Spinal cord (tissue), 10 donors: ENCODE results near the gene SSU72. TPM values are rescaled to one million over a fixed set of nuclear protein-coding genes. Genes with fewer than 3 reads are reported as not detected.

Experiments
- DNase-seq, 6 donors: peaks; one replicate each; pipeline versions ENCODE4 v3.0.0 to v3.0.0-alpha.2; 2013 to 2015; ENCODE audit warnings: low spot score in 6 of 6, low read depth in 4 of 6
- H3K27ac ChIP-seq: one replicate; pipeline ENCODE4 v1.5.1; 2013; ENCODE audit warnings: low read depth, low read length, control low read depth
- H3K27me3 ChIP-seq: one replicate; pipeline ENCODE4 v1.6.1; 2013; ENCODE audit warnings: low read length; ENCODE audit not compliant: control insufficient read depth, insufficient read depth
- H3K36me3 ChIP-seq: one replicate; pipeline ENCODE4 v1.6.1; 2013; ENCODE audit warnings: low read length; ENCODE audit not compliant: control insufficient read depth, insufficient read depth
- H3K4me1 ChIP-seq: one replicate; pipeline ENCODE4 v1.6.1; 2013; ENCODE audit warnings: low read length; ENCODE audit not compliant: control insufficient read depth, insufficient read depth
- H3K4me3 ChIP-seq: one replicate; pipeline ENCODE4 v1.5.1; 2013; ENCODE audit warnings: low read depth, low read length, control low read depth
- H3K9me3 ChIP-seq: one replicate; pipeline ENCODE4 v1.6.1; 2013; ENCODE audit warnings: low read length; ENCODE audit not compliant: control insufficient read depth, insufficient read depth
- WGBS: methylation state at CpG from one replicate; pipeline ENCODE4 v1.1.5; 2013; ENCODE audit warnings: missing lambda C conversion rate; ENCODE audit not compliant: insufficient coverage; 5-methylcytosine and 5-hydroxymethylcytosine counted together
- polyA plus RNA-seq, 2 donors: library from polyadenylated mRNA; unstranded; fragments of 120-200 nt; gene quantifications; one replicate each; pipeline ENCODE4 v1.2.1, GENCODE V29; 2013; ENCODE audit not compliant: insufficient read length in 2 of 2
- total RNA-seq, 2 donors: library from RNA; depleted of rRNA in 1 of 2; stranded (reverse); fragments of 120-200 nt in 1 of 2; fragments of >200 nt in 1 of 2; gene quantifications; one replicate each; pipeline versions ENCODE4 v1.2.3 to v1.2.4, GENCODE V29; 2013 to 2014
- donor health status: healthy.

The SSU72 gene
- total and polyA plus RNA-seq, 4 donors: 42.1 to 121 (median 83.3) TPM

- Histone ChIP-seq H3K4me1 (peaks cover 28% of the 10 kb centered on the region), H3K4me3 (no peak overlapping the region), H3K36me3 (peaks cover 15% of the 10 kb centered on the region), H3K27me3 (no peaks in the 10 kb centered on the region), H3K27ac (no peak overlapping the region), H3K9me3 (no peaks in the 10 kb centered on the region)
- no peak for DNase-seq
- no CpG with 5 or more reads among the region's 3 CpGs for WGBS
Observed at GRCh38 chr1:1612104-1612400, 37.4 kb upstream of the SSU72 start.

- Histone ChIP-seq H3K36me3 (peaks cover 11% of the 10 kb centered on the region), H3K27ac (peak overlapping the region; percentile 2), H3K4me3 (no peak overlapping the region), H3K9me3 (no peaks in the 10 kb centered on the region), H3K27me3 (no peaks in the 10 kb centered on the region), H3K4me1 (peaks cover 19% of the 10 kb centered on the region)
- WGBS: 85% methylated on average over 9 of the region's 9 CpGs
- no peak for DNase-seq
Observed at GRCh38 chr1:1610796-1611195, 36.1 kb upstream of the SSU72 start.

GRCh38 chr1:1609822-1610485 lies 35.3 kb upstream of the SSU72 start:
- Histone ChIP-seq H3K36me3 (peaks cover 11% of the 10 kb centered on the region), H3K9me3 (no peaks in the 10 kb centered on the region), H3K27me3 (no peaks in the 10 kb centered on the region), H3K27ac (no peak overlapping the region), H3K4me3 (no peak overlapping the region), H3K4me1 (peaks cover 18% of the 10 kb centered on the region)
- no peak for DNase-seq
- 86% methylated on average over 8 of the region's 12 CpGs for whole genome bisulfite sequencing

- H3K9me3 ChIP-seq: no peaks in the 10 kb centered on the region
- H3K4me3 ChIP-seq: no peak overlapping the region
- peaks cover 35% of the 10 kb centered on the region for H3K36me3 ChIP-seq
- H3K27me3 ChIP-seq: no peaks in the 10 kb centered on the region
- DNase-seq: no peak
- peaks cover 11% of the 10 kb centered on the region for H3K4me1 ChIP-seq
- H3K27ac ChIP-seq: no peak overlapping the region
- 94% methylated on average over 12 of the region's 13 CpGs for WGBS
Observed at GRCh38 chr1:1606232-1606631, 31.6 kb upstream of the SSU72 start.

- Histone ChIP-seq H3K9me3 (no peaks in the 10 kb centered on the region), H3K27me3 (peaks cover 5% of the 10 kb centered on the region), H3K4me1 (peaks cover 16% of the 10 kb centered on the region), H3K27ac (no peak overlapping the region), H3K36me3 (peaks cover 35% of the 10 kb centered on the region), H3K4me3 (no peak overlapping the region)
- no peak for DNase-seq
- WGBS: 89% methylated on average over 16 of the region's 17 CpGs
Observed at GRCh38 chr1:1605724-1606123, 31.1 kb upstream of the SSU72 start.

GRCh38 chr1:1605034-1605591 lies 30.4 kb upstream of the SSU72 start:
- H3K27ac ChIP-seq: no peak overlapping the region
- DNase-seq: no peak
- no peaks in the 10 kb centered on the region for H3K9me3 ChIP-seq
- H3K36me3 ChIP-seq: peaks cover 32% of the 10 kb centered on the region
- H3K4me3 ChIP-seq: no peak overlapping the region
- peaks cover 7% of the 10 kb centered on the region for H3K27me3 ChIP-seq
- WGBS: 76% methylated on average over 13 of the region's 14 CpGs
- peaks cover 22% of the 10 kb centered on the region for H3K4me1 ChIP-seq

GRCh38 chr1:1604374-1605033 lies 29.8 kb upstream of the SSU72 start:
- 85% methylated on average over 11 of the region's 15 CpGs for WGBS
- Histone ChIP-seq H3K4me3 (no peak overlapping the region), H3K27me3 (peaks cover 7% of the 10 kb centered on the region), H3K9me3 (no peaks in the 10 kb centered on the region), H3K27ac (no peak overlapping the region), H3K36me3 (peaks cover 32% of the 10 kb centered on the region), H3K4me1 (peaks cover 22% of the 10 kb centered on the region)
- no peak for DNase-seq

GRCh38 chr1:1603671-1604373 lies 29.2 kb upstream of the SSU72 start:
- no peaks in the 10 kb centered on the region for H3K9me3 ChIP-seq
- no peak for DNase-seq
- H3K27me3 ChIP-seq: peaks cover 12% of the 10 kb centered on the region
- H3K36me3 ChIP-seq: peaks cover 32% of the 10 kb centered on the region
- no peak overlapping the region for H3K4me3 ChIP-seq
- 82% methylated on average over 12 of the region's 13 CpGs for WGBS
- H3K27ac ChIP-seq: no peak overlapping the region
- peaks cover 27% of the 10 kb centered on the region for H3K4me1 ChIP-seq

- no peak for DNase-seq
- H3K4me3 ChIP-seq: no peak overlapping the region
- H3K27ac ChIP-seq: no peak overlapping the region
- H3K4me1 ChIP-seq: peaks cover 35% of the 10 kb centered on the region
- peaks cover 35% of the 10 kb centered on the region for H3K36me3 ChIP-seq
- H3K27me3 ChIP-seq: peaks cover 17% of the 10 kb centered on the region
- H3K9me3 ChIP-seq: no peaks in the 10 kb centered on the region
- WGBS: 74% methylated on average over 10 of the region's 13 CpGs
Observed at GRCh38 chr1:1602968-1603506, 28.4 kb upstream of the SSU72 start.
